IPS DF 4.7 (cell line): ENCODE results near the gene SST.
"Not testable (repeated sequence)": the region's sequence is repeated elsewhere in the genome, so short reads cannot be mapped to it uniquely, and the experiment has no call there.

Source experiments
- DNase-seq: peaks from one replicate; pipeline ENCODE4 v3.0.0-alpha.2; 2013; ENCODE audit warnings: low spot score; ENCODE audit errors: extremely low read depth

SST gene

GRCh38 chr3:187684444-187684843 lies 14.2 kb upstream of the SST start:
- DNase-seq, result no peak

DNA sequence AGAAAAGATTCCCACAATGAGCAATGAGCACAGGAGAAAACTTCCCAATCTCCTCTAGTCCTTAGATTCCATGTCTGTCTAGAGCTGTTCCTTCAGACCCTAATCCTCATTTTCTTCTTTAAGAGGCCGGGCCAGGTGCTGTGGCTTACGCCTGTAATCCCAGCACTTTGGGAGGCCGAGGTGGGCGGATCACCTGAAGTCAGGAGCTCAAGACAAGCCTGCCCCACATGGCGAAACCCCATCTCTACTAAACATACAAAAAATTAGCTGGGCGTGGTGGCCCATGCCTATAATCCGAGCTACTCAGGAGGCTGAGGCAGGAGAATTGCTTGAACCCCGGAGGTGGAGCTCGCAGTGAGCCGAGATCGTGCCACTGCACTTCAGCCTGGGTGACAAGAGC lies 11.6 kb upstream of the SST start:
- DNase-seq, result not testable (repeated sequence)

GRCh38 chr3:187679638-187680396 lies 9.6 kb upstream of the SST start:
- peak; percentile 82 for DNase-seq

- DNase-seq, result peak; percentile 71
Measured at GRCh38 chr3:187678726-187679268, 8.6 kb upstream of the SST start.

- DNase-seq, result no peak
Measured at GRCh38 chr3:187677604-187678003, 7.4 kb upstream of the SST start.

GRCh38 chr3:187673012-187673411 lies 2.8 kb upstream of the SST start:
- no peak for DNase-seq

GRCh38 chr3:187667526-187667925 lies 2.7 kb downstream of the SST start:
- DNase-seq, result no peak

DNA sequence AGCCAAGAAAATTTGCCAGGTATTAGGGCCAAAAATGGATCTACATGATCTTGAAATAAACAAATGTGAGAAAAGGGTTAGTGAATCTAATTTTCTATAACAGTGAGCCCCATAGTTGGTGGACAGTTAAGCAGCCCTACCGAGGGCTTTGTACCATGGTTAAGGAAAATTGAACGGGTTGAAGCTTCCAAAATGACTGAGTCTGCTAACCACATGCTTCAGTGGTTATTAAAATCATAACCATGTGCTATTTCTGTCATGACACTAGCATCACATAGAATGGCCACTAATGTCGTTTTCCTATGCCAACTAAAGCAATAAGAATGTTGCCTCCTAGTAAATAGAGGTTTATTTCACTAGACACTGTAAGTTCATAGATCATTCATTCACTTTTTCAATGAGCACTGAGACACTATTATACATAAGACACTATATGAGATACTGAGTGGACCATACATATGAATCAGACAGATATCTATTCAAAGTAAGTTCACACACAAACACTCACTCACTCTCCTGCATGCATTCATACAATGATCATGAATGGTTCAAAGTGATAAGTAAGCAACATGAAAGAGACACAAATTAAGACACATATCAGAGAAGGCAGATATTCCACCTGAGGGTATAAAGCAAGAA lies 4.3 kb downstream of the SST start:
- DNase-seq, result no peak

DNA sequence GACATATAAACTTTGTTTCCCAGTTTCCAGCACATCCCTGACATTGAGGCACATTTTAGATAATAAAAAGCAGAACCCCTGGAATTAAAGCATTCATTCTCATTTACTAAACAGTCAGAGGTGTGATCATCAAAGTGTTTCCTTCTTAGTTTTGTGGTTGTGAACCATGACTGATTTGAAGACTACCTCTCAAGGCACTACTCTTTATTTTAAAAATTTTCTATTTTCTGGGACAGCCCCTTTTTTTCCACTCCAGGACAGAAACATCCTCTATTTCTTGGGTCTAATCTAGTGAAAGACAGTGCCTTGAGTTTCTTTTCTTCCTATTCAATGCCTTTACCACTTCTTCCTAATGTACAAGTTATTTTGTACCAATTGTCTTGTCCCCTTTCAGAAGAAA lies 5.2 kb downstream of the SST start:
- no peak for DNase-seq

DNA sequence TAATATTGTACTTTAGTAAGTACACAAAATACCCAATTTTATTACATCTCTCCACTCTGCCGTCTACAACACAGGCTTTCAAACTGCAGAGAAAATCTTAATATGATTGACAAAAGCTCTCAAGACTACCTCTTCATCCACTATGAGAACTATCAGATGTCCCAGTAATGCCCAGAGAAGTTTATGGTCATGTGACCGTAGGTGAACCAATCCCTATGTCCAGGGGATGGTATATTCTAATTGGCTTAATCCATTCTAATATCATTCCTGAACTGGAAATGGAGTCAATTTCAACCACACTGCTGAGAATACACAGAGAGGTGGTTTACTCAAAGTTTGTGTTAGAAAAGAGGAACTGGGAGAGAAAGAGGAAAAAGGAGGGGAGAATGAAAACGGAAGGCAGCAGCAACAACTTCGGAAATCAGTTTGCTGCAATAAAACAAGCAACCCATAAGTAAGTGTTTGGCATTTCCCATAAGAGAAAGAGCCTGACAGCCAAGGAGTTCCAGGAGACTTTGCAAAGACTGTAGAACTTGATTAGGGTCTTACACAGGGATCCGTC lies 7.3 kb downstream of the SST start:
- DNase-seq, result no peak

GRCh38 chr3:187661267-187661666 lies 8.9 kb downstream of the SST start:
- DNase-seq, result no peak

GRCh38 chr3:187651282-187651681 lies 18.9 kb downstream of the SST start:
- no peak for DNase-seq

- DNase-seq, result no peak
Measured at GRCh38 chr3:187648177-187648576, 22.0 kb downstream of the SST start.

- no peak for DNase-seq
Measured at GRCh38 chr3:187646906-187647660, 23.1 kb downstream of the SST start.

- not testable (repeated sequence) for DNase-seq
Measured at GRCh38 chr3:187645379-187645778, 24.8 kb downstream of the SST start.

- no peak for DNase-seq
Measured at GRCh38 chr3:187642861-187643260, 27.3 kb downstream of the SST start.

- DNase-seq, result no peak
Measured at GRCh38 chr3:187641320-187642016, 28.7 kb downstream of the SST start.

- no peak for DNase-seq
Measured at GRCh38 chr3:187640569-187641059, 29.6 kb downstream of the SST start.

DNA sequence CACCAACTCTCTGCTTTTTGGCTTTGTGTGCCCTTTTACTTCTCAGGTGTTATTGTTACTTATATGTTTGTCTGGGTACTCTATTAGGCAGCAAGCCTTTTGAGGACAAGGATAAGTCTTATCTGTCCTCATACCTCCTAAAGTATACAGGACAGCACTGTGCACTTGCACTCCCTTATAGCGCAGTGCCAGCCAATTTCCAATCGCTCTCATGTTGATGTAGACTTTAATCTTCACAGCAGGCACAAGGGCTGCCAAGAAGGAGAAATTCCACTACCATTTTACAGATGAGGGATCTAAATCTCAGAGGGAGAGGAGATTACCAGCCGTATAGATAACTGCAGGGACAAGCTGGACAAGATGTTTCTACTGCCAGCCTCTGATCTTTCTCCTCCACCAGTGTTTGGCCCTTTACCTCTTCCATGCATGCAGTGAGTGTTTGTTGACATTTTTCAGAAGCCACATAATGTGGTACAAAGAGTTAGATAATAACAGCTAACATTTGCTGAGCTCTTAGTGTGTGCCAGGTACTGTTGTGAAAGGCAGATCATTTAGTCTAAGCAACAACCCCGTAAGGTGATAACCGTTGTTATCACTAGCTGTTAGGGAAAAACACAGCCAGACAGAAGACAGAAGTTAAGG lies 30.1 kb downstream of the SST start:
- DNase-seq, result no peak

DNA sequence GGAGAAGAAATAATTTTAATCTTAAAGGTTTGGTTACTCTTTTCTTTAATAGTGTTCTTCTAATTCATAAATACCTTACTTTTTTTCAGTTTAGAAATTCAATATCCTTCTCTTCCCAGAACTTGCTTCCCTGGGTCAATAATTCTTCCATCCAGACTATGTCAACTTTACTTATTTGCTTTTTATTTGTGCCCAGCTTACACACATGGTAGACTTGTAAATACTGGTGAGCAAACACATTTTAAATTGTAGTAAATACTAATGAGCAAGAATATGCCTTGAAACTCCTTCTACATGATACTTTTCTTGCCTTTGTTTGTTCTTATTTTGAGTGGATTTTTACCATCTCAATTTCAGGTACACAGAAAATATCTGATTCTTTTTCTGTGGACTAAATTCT lies 33.7 kb downstream of the SST start:
- no peak for DNase-seq
